Muscle of back (tissue), 11 donors: ENCODE data around the gene VPS45. TPM values are rescaled to one million over a fixed set of nuclear protein-coding genes. Genes with fewer than 3 reads are reported as not detected.
A peak's percentile ranks its signal among the peaks of the same experiment; 100 is the strongest.
"Not testable (repeated sequence)": the region's sequence is repeated elsewhere in the genome, so short reads cannot be mapped to it uniquely, and the experiment has no call there.

Experiments used
- DNase-seq, 3 donors: peaks; one replicate each; pipeline versions ENCODE4 v3.0.0 to v3.0.0-alpha.2; 2013
- polyA plus RNA-seq, 10 donors: library from polyadenylated mRNA; unstranded; fragments of 120-200 nt; gene quantifications; one replicate each; pipeline ENCODE4 v1.2.1, GENCODE V29; 2013; ENCODE audit not compliant: insufficient read length in 10 of 10

VPS45 gene
- polyA plus RNA-seq, 10 donors: 38.4 to 60.2 (median 47.9) TPM

DNA sequence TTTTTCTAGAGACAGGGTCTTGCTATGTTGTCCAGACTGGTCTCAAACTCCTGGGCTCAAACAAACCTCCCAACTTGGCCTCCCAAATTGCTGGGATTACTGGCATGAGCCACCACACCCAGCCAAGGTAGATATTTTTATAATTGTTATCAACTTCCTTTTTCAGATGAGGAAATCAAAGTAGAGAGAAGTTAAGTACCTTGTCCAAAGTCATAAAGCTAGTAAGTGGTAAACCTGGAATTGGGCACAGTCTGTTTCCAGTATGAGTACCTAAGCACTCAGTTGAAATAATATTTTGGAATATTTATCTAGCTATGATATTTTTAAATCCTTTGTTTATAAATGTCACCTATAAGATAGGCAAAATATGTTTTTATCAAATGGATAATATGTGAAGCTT, 59.9 kb downstream of the VPS45 start:
- no peak for DNase-seq

DNA sequence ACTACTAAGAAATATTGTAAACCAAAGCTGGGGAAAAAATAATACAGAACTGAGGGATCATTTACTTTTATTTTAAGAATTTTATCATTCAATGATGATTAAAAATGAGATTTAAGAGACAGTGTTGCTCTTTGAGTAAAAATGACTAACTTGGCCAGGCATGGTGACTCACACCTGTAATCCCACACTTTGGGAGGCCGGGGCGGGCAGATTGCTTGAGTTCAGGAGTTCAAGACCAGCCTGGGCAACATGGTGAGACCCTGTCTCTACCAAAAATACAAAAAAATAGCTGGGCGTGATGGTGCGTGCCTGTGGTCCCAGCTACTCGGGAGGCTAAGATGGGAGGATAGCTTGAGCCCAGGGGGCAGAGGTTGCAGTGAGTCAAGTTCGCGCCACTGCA, 60.3 kb downstream of the VPS45 start:
- DNase-seq: no peak

DNA sequence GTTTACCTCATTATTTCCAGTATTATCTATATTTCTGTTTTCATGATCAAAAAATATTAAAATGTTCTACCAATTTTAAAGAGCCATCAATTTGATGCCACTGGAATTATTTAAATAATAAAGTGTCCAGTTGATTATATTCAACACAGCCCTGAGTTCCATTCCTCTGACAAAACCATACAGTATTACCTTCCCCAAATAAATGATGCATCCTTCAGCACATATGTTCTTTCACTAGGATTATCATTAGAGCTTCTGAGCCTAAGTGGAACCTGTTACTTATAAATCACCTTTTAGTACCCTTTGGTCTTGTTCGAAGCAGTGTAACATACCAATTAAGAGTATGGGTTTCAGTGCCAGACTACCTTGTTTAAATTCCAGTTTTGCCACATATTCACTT, 64.8 kb downstream of the VPS45 start:
- no peak for DNase-seq

DNA sequence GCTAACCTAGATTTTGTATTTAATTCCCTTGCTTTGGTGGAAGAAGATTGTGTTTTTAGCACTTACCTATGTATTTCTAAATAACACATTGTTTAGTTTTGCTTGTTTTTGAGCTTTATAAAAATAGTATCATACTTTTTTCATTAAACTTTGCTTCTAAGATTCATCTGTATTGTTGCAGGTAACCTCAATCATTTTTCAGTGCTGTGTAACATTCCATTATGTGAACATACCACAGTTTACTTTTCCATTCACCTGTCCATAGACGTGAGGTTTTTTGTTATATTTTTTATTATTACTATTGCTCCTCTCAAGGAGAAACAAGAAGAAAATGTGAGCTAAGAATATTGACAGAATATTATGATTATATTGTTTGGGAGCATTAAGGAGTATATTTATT, 67.0 kb downstream of the VPS45 start:
- DNase-seq: no peak

DNA sequence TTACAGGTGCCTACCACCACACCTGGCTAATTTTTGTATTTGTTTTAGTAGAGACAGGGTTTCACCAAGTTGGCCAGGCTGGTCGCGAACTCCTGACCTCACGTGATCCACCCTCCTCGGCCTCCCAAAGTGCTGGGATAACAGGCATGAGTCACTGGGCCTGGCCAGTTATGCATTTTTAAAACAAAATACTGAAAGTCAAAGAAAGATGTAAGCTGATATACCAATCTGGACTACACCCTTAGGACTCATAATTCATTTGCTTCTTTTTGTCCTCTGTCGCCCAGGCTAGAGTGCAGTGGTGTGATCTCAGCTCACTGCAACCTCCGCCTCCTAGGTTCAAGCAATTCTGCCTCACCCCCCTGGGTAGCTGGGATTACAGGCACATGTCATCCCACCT, 67.8 kb downstream of the VPS45 start:
- not testable (repeated sequence) for DNase-seq

DNA sequence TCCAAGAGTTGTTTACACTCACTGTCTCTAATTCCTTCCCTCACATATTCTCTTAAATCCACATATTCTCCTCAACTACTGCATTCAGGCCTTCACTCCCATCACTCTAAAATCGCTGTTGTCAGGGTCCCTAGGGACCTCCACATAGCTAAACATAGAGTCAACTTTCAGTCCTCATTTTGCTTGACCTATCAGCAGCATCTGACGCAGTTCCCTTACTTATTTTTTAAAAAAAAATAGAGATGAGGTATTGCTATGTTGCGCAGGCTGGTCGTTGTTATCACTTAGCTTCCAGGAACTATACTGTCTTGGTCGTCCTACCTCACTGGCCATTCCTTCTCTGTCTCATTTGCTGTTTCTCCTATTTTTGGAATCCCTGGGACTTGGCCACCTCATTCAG, 70.5 kb downstream of the VPS45 start:
- peak in 1 of 3 donors; percentile 18 for DNase-seq

DNA sequence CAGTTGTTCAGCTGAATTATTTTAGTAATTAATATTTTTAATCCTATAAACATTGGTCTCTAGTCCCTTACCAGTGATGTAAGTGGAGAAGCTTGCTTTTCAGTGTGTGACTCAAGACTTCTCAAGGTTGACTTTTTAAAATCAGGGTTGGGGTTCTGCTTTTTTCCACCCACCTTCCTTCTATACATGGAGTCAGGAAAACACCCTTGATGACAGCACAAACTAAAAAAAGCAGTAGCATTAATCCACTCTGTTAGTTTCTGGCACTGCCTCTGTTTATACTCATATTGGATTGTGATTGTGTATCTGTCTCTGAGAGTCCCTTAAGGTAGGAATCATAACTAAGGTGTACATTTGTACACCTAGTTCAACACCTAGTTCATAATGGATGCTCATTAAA, 73.9 kb downstream of the VPS45 start:
- DNase-seq: no peak

DNA sequence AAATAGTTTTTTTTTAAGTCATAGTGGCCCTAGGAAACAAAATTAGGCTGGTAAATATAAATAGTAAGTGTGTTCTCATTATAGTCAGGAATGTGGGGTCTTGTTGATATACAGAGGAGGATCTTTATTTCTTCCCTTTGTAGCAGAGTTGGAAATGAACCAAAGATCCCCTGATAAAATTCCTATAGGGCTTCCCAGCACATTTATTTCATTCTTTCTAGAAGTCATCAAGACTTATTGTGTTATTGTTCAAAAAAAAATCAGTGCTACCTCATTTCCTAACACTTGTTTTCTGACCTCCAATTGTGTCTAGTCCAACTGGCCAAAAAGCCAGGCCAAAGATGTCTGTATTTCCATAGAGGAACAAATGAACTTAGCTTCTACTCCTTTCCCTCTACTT, 74.5 kb downstream of the VPS45 start:
- no peak for DNase-seq

DNA sequence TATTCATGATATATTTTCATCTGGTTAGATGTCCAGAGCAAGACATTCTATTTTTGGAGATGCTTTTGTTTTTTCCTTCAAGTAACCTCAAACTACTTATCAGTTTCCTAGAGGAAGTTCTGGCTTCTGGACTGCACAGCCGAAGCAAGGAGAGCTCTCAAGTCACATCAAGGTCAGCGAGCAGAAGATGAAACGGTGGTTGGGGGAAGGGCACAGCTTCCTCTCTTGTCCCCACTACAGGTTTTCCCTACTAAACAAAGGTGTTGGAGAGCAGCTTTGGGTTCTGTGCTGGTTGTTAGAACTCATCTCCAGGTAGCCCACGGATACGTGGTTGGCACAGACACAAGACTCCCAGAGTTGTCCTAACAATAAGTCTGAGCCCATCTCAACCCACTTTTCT, 77.0 kb downstream of the VPS45 start:
- peak in 1 of 3 donors; percentile 13 for DNase-seq

DNA sequence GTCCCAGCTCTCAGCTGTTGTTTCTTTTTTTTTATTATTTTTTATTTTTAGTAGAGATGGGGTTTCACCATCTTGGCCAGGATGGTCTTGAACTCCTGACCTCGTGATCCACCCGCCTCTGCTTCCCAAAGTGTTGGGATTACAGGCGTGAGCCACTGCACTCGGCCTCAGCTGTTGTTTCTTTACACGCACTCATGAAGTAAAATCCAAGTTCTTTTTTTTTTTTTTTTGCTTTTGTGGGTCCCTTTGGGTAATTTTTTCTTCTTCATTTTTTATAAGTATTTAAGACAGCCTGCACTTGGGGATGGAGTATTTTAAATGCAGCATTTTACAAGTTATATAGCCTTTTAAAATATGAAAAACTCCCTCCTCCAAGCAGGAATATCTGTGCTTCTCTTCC, 78.4 kb downstream of the VPS45 start:
- DNase-seq: not testable (repeated sequence)

DNA sequence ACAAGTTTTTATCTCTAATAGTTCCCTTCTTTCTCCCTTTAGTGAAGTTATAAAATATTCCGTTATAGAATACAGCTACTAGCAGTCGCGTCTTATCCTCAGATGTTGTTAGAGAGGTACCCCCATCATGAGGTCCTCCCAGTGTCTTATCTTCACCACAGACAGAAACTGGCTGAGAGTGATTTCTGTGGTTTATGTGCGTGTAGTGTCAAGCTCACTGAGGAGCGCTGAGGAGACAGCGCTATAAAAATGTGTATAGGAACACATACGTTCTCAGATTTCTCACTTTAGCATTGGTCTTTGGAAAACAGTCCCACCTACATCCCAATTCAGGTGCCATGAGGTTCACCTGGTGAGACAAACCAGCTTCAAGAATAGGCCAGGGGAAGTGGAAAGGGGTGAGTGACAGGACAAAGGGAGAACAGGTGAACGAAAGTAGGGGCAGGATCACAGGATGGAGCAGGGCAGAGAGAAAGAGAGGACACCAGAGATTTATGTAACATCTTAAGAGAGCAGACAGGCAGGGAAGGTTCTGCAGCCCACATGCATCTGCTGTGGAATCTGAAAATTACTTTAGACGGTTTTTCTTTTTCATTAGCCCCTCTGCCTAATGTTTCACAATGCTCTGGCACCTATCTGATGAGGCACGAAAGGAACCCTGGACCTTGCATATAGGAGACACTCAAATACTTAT, 79.4 kb downstream of the VPS45 start:
- DNase-seq: no peak

DNA sequence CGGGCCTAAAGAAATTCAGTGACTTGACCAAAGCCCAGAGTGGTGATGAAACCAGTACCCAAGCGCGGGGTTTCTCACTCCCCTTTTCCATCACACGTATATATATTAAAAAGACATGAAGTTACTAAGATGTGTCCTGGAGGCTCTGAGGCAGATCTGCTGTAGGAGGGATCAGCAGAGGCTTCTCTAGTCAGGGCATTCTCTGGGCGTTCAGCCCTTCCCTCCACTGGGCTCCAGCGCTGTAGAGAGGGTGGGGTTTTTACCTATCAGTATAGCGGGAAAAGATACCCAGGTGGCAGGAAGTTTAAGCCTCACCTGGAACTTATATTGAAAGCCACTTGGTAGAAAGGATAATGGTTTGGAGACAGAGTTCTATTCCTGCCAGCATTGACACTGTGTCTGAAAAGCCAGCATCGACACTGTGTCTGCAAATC, 81.3 kb downstream of the VPS45 start:
- DNase-seq: no peak

DNA sequence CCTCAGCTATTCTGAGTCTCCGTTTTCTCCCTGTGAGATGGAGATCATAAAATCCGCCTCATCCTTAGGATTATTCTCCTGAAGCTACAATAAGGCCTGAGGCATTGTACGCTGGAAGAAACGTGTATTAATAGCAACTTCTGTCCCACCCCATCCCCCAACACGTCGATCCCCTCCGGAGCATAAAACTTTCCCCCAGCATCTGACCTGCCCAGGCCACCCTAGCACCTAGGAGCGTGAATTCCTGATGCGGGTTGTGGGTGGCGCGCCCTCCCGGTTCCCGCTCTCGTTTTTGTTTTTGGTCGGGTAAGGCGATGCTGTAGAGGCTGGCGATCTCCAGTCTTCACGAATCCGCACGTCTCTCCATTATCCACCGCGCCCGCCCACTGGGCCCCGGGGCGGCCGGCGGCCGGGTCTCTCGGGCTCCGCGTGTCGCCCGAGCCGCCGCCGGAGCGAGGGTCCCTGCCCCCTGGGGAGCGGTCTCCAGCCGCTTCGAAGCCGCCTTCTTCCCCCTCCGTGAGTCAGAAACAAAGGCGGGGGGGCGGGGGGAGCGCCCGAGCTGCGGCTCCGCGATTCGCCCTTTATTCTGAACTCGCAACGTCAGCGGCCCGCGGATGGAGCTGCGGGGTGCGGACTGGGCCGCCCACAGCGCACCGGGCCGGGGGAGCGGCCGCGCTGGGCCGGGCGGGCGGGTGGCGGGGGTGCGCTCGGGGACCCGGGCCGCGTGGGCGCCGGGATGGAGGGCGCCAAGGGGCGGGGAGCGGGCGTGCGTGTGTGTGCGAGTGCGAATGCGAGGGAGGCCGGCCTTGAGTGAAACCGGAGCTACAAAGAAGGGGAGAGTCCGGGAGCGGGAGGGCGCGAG, 81.9 kb downstream of the VPS45 start, which contains the start of gene PLEKHO1:
Gene PLEKHO1, plus strand, starts transcription at position 646 of the 862 bp plus-strand sequence. CDS start 342 bp downstream, outside the sequence.
- DNase-seq: peak; percentile 82 to 91 (median 84)

DNA sequence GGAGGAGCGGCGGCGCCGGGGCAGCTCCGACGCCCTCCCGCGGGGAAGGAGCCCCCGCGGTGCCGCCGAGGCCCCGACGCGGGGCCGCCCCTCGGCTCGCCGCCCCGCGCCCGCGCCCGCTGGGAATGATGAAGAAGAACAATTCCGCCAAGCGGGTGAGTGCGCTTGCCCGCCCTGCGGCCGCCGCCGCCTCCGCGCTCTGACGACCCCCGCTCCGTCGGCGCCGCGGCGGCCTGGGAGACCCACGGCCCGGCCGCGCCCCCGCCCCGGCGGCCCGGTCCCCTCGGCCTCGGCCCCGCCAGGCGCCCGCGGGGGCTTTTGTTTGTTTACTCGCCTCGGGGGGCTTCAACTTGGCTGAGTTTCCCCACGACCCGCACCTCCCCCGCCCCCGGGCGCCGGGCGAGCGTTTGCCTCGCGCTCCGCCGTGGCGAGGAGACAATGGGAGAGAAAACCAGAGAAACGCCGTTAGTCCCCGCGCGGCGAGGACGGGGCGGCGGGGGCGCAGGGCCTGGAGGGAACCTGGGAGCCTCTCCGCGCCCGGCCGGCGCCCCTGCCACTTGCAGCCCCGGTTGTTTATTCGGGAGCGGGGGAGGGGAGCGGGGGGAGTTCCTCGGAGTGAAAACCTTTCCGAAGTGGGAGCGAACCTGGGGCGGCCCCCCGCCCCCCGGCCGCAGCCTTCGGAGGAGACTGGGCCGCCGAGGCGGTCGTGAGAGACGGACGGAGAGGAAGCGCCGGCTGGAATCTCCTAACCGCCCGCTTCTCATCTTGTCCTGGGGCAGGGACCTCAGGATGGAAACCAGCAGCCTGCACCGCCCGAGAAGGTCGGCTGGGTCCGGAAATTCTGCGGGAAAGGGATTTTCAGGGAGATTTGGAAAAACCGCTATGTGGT, 82.8 kb downstream of the VPS45 start:
- DNase-seq: peak in 1 of 3 donors; percentile 74

DNA sequence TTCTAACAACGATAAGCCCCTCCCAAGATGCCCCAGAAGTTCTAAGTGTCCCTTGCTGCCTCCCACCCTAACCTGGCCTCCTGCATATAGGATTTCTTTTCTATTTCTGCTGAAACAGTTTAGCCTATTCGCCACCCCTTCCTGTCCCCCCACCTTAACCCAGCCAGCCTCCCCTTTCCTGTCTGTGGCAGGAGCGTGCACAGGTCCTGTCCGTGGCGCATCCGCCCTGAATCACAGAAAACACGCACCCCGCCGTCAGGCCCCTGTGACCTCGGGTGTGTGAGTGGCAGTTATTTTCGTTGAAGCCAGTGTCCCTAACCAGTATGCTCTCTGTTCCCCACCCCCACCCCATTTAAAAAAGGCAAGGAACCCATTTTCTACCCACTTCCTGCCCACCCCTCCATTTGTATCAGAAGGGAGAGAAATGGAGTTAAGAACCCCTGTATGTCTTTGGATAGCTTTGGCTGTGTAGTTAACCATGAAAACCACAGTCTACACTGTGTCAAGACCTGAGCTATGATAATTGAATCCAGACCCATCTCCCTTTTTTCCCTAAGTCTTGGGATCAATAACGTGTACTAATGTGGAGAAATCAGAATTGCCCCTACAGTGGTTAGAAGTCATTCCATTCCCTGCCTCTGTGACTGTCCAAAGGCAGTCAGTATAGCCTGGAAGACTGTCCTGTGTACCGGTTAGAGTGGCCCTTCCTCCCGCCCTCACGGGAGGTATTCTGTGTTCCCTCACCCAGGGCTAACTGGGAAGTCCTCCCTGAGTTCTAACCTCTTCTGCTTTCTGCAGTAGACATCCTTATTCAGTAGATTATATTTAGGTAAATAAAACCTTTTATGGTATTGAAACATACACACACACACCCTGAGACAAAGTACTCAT, 84.0 kb downstream of the VPS45 start:
- DNase-seq: peak in 1 of 3 donors; percentile 39

DNA sequence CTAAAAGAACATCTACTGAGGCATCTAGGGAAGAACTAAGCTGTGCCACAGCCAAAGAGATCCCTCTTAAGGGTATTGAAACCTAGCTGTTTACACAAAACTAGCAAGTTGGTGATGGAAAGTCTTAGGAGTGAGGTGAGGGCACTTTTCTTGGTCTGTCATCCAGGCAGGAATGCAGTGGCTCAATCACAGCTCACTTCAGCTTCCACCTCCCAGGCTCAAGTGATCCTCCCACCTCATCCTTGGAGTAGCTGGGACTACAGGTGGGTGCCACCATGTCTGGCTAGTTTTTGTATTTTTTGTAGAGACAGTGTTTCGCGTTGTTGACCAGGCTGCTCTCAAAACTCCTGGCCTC, 84.6 kb downstream of the VPS45 start:
- DNase-seq: no peak

DNA sequence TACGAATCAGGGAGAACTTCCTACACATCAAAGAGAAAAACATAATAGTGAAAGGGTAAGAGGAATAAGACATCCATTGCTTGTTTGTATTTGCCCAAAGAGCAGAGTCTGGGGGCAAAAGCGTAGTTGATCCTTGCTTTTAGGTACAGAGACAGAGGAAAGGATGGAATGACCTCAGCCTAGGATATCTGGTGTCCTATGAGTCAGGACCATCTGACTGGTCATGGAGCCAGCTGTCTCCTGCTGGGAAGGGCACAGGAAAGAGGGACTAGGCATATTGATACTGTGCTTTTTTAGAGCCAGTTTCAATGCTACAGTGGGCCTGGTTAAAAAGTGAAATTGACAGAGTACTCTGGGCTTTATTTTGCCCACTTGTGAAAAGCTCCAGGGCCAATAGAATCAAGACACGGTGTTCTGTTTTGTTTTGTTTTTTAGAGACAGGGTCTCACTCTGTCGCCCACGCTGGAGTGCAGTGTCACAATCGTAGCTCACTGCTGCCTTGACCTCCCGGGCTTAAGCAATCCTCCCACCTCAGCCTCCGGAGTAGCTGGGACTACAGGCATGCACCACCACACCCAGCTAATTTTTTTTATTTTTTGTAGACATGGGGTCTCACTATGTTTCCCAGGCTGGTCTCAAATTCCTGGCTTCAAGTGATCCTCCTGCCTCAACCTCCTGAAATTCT, 85.3 kb downstream of the VPS45 start:
- no peak for DNase-seq

DNA sequence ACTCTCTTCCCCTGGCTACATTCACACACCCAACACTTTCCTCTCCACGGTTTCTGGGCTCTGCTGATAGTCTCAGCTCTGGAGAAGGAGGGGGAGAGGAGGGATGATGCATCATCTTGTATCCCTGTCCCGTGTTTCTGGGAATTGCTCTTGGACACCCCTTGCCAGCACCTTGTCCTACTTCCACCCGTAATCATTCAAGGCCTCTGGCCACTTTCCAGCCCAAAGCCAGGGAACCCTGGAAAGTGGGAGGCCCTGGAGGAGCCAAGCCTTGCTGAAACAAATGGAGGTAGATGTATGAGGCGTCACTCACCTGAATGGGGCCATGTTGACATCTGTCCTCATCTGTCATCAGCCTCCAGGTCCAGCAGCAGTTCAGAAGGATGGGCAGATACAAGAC, 86.6 kb downstream of the VPS45 start:
- no peak for DNase-seq

DNA sequence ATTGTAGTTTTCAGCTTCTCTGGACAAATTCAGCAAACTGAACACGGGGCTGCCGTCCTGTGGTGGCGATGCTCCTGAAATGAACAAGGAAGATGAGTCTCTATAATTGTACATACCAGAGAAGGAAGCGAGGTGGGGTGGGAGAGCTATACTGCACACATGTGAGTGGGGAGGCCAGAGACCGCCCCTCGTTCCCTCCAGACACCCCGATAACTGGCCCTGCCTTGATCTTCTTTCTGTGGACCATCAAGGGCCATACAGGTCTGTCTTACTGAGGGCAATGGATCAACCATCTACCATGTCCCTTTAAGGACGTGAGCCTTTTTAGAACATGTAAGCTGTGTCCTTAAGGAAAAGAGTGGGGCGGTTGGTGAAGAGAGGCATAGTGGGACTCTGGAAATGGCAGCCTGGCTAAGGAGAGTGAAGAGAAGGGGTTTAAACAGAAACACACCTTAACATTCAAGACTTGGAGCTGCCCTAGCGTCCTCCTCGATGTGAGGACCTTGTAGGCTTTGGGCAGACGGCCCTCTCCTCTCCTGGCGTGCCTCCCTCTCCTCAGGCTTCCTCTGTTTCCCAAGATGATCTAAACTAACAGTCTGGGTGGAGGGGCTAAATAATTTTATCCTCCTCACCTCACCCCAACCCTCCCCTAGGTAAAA, 88.0 kb downstream of the VPS45 start:
- DNase-seq: no peak
